CD4-positive, alpha-beta T cell treated with Interleukin-4 for 1 hour (primary cell): ENCODE measurements around the gene NISCH.
A peak's percentile ranks its signal among the peaks of the same experiment; 100 is the strongest.

Experiments
- DNase-seq, 2 donors: peaks; one replicate each; pipeline ENCODE4 v3.0.0-alpha.2; 2020 to 2022

Gene NISCH

GRCh38 chr3:52529376-52530333 is 74.3 kb downstream of the NISCH start:
- DNase-seq = no peak

- DNase-seq = no peak
Measured at GRCh38 chr3:52530918-52531826, 75.8 kb downstream of the NISCH start.

GRCh38 chr3:52531860-52532516 is 76.6 kb downstream of the NISCH start:
- DNase-seq = no peak

GRCh38 chr3:52532517-52532837 is 77.1 kb downstream of the NISCH start:
- DNase-seq = peak; percentile 26 to 50

- DNase-seq = peak in 1 of 2 donors; percentile 16
Measured at GRCh38 chr3:52532838-52533622, 77.6 kb downstream of the NISCH start.

GRCh38 chr3:52533623-52534280 is 78.3 kb downstream of the NISCH start, which contains the start of gene NT5DC2:
NT5DC2 (minus strand) TSS chr3:52533857; CDS start chr3:52533737, 120 bp downstream.
- peak; percentile 66 for DNase-seq

GRCh38 chr3:52534281-52535183 is 79.1 kb downstream of the NISCH start:
- no peak for DNase-seq

GRCh38 chr3:52535411-52536111 is 80.2 kb downstream of the NISCH start:
- DNase-seq = no peak

- DNase-seq = no peak
Measured at GRCh38 chr3:52536112-52536368, 80.6 kb downstream of the NISCH start.

- DNase-seq = peak; percentile 98
Measured at GRCh38 chr3:52536369-52537164, 81.2 kb downstream of the NISCH start, which contains the start of gene UQCC5. UQCC5 (plus strand) TSS chr3:52536605; CDS start chr3:52536756, 151 bp downstream.

- no peak for DNase-seq
Measured at GRCh38 chr3:52537165-52537620, 81.8 kb downstream of the NISCH start.

- no peak for DNase-seq
Measured at GRCh38 chr3:52537726-52538421, 82.5 kb downstream of the NISCH start.

GRCh38 chr3:52539010-52539653 is 83.7 kb downstream of the NISCH start:
- no peak for DNase-seq

GRCh38 chr3:52541050-52541449 is 85.6 kb downstream of the NISCH start:
- no peak for DNase-seq
